ENCODE data around the gene MFAP3L. TPM values are rescaled to one million over a fixed set of nuclear protein-coding genes. Genes with fewer than 3 reads are reported as not detected.

Gene MFAP3L
- total RNA-seq, 1 donor from 2014 or later, result 1.6 TPM

DNA sequence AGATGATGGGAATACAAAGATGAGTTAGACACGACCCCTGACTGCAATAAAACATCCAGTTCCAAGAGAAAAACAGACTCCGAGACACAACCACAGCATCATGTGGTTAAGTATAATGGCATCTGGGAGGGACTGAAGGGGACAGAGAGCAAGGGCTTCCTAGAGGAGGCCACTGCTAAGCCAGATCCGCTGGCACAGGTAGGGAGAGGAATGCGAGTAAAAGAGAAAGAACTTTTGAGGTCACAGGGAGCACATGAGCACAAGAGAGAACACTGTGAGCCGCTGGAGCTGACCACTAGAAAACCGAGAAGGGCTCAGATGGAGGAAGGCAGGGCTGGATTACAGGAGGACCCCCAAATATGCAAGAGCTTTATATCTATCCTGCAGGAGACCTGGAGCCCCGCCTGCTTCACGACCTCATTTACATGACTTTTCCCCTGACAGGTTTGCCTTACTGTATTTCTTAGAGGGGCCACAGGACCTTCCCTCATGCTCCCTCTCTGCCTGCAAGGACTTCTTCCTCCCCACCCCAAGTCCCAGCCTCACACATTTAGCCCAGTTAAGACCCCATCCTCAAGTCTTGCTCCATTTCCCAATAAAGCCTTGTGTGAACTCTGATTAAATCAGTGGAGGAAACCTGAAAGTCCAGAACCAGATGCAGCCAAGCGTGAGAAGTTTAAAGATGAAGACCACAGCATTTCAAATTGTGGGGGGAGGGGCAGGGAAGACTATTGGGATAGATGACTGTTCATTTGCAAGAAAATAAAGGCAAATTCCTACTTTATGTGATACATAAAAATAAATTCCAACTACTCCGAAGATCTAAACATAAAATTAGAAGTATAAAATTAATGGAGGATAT is 29.6 kb downstream of the MFAP3L start:
- H3K36me3 ChIP-seq (ENCODE audit: control insufficient read depth, insufficient read depth, low read length), result no peaks in the 10 kb centered on the region
- no peak overlapping the region for H3K4me3 ChIP-seq (ENCODE audit: low read depth, low read length)
- TF ChIP-seq, protein P1, sequence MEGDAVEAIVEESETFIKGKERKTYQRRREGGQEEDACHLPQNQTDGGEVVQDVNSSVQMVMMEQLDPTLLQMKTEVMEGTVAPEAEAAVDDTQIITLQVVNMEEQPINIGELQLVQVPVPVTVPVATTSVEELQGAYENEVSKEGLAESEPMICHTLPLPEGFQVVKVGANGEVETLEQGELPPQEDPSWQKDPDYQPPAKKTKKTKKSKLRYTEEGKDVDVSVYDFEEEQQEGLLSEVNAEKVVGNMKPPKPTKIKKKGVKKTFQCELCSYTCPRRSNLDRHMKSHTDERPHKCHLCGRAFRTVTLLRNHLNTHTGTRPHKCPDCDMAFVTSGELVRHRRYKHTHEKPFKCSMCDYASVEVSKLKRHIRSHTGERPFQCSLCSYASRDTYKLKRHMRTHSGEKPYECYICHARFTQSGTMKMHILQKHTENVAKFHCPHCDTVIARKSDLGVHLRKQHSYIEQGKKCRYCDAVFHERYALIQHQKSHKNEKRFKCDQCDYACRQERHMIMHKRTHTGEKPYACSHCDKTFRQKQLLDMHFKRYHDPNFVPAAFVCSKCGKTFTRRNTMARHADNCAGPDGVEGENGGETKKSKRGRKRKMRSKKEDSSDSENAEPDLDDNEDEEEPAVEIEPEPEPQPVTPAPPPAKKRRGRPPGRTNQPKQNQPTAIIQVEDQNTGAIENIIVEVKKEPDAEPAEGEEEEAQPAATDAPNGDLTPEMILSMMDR (IDR thresholded peaks at IDR 0.05; ENCODE audit: insufficient read depth, low read length, severe bottlenecking), result no peak
- FAIRE-seq (no peak), DNase-seq (ENCODE audit: low read depth) (no peak)
- no peaks in the 10 kb centered on the region for H3K27me3 ChIP-seq (ENCODE audit: control insufficient read depth, insufficient read depth, low read length)

DNA sequence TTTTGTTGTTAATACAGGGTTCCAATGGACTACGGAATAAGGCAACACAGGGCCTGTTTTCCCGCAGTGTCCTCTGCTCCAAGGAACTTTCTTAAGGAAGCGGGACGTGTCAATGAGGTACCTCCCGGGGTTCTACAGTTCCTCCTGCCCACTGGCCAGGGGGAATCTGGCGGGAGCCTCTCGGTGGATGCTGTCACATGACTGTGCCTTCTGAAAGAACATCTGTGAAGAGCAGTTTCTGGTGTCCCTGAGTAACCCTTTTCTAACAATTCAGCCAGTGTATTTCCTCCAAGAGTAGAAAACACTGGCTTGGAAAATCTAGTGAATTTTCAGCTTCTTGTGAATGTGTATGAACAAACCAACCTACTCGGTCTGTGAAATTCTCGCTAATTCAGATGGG is 32.7 kb downstream of the MFAP3L start:
- DNase-seq (ENCODE audit: low read depth) (no peak), FAIRE-seq (no peak)
- TF ChIP-seq, protein P1 (IDR thresholded peaks at IDR 0.05; ENCODE audit: insufficient read depth, low read length, severe bottlenecking), result no peak
- H3K36me3 ChIP-seq (ENCODE audit: control insufficient read depth, insufficient read depth, low read length), result no peaks in the 10 kb centered on the region
- no peaks in the 10 kb centered on the region for H3K27me3 ChIP-seq (ENCODE audit: control insufficient read depth, insufficient read depth, low read length)
- no peak overlapping the region for H3K4me3 ChIP-seq (ENCODE audit: low read depth, low read length)

DNA sequence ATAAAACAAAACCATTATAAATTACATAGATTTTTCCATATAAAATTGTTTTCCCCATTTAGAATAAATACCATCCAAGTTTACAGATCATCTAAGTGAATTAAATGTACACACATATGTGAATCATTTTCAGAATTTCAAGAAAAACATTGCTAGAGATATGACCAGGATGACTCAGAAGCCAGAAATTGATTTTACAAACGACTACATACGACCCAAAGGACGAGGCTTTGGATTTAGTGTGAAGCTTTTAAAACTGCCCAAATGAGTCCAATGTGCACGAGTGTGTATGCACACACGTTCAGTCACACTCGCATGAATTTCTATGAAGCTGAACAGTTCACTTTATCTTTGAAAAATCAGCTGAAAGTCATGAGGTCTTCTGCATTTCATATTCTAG is 37.9 kb downstream of the MFAP3L start:
- Histone ChIP-seq H3K4me3 (ENCODE audit: low read depth, low read length) (no peak overlapping the region), H3K36me3 (ENCODE audit: control insufficient read depth, insufficient read depth, low read length) (no peaks in the 10 kb centered on the region), H3K27me3 (ENCODE audit: control insufficient read depth, insufficient read depth, low read length) (no peaks in the 10 kb centered on the region)
- TF ChIP-seq, protein P1 (IDR thresholded peaks at IDR 0.05; ENCODE audit: insufficient read depth, low read length, severe bottlenecking), result no peak
- no peak for DNase-seq (ENCODE audit: low read depth)
- FAIRE-seq, result no peak

DNA sequence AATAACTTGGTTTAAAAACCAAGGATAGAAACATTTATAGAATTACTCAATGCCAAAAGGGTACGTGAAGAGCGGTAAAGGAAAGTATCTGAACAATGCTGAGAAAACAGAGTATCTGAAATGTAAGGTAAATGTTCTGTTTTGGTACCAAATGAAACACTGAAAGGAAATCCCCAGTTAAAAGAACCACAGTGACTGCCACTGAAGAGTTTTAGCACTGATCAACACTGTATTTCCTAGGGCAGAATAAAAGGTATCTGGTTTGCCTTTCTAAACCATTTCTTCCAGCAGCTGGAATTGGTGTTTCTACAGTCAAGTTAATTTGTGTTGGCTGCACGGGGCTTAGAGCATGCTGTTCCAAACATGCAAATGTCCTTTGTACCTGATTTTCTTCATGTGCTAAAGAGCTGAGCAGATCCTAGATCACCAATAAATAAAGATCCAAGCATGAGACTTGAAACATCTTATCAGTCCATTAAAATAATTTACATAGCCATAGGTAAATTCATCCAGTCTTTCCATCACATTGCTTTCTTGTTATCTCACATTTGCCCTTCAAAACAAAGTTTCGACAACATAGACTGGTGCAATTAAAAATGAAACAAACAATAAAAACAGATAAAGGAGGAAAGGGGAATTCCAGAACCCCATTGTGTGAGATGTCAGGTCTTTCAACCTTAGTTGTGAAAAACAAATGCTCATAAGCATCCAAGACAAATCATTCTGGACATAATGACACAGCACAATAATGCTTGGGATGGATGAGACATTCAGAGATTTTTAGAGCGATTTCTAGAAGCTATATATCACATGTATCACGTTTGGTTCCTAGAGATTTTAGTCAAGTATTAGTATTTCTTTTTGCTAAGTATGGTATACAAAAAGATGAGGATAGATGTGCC is 38.6 kb downstream of the MFAP3L start:
- H3K27me3 ChIP-seq (ENCODE audit: control insufficient read depth, insufficient read depth, low read length), result no peaks in the 10 kb centered on the region
- TF ChIP-seq, protein P1 (IDR thresholded peaks at IDR 0.05; ENCODE audit: insufficient read depth, low read length, severe bottlenecking), result no peak
- no peaks in the 10 kb centered on the region for H3K36me3 ChIP-seq (ENCODE audit: control insufficient read depth, insufficient read depth, low read length)
- FAIRE-seq (no peak), DNase-seq (ENCODE audit: low read depth) (no peak)
- H3K4me3 ChIP-seq (ENCODE audit: low read depth, low read length), result no peak overlapping the region

DNA sequence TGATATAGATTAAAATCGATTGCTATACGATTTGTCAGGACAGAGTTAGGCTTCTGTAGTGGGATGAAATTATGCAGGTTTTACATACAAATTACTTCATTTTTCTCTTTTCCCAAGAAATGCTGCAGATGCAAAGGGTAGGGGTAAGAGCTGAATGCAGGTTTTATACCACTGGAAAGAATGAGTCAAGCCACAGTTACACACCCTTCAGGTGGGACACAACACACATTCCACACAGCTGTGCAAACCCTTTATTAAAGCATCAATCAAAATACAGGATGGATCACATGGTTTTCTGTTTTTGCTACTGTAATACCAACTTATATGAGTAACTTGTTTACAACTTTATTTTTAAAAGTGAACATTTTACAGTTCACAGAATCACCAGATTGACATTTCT is 39.8 kb downstream of the MFAP3L start:
- DNase-seq (ENCODE audit: low read depth) (no peak), FAIRE-seq (no peak)
- TF ChIP-seq, protein P1 (IDR thresholded peaks at IDR 0.05; ENCODE audit: insufficient read depth, low read length, severe bottlenecking), result no peak
- Histone ChIP-seq H3K36me3 (ENCODE audit: control insufficient read depth, insufficient read depth, low read length) (no peaks in the 10 kb centered on the region), H3K27me3 (ENCODE audit: control insufficient read depth, insufficient read depth, low read length) (no peaks in the 10 kb centered on the region), H3K4me3 (ENCODE audit: low read depth, low read length) (no peak overlapping the region)

All from bronchial epithelial cell (primary cell).